ENCODE measurements around the gene TCF25.

Gene TCF25

DNA sequence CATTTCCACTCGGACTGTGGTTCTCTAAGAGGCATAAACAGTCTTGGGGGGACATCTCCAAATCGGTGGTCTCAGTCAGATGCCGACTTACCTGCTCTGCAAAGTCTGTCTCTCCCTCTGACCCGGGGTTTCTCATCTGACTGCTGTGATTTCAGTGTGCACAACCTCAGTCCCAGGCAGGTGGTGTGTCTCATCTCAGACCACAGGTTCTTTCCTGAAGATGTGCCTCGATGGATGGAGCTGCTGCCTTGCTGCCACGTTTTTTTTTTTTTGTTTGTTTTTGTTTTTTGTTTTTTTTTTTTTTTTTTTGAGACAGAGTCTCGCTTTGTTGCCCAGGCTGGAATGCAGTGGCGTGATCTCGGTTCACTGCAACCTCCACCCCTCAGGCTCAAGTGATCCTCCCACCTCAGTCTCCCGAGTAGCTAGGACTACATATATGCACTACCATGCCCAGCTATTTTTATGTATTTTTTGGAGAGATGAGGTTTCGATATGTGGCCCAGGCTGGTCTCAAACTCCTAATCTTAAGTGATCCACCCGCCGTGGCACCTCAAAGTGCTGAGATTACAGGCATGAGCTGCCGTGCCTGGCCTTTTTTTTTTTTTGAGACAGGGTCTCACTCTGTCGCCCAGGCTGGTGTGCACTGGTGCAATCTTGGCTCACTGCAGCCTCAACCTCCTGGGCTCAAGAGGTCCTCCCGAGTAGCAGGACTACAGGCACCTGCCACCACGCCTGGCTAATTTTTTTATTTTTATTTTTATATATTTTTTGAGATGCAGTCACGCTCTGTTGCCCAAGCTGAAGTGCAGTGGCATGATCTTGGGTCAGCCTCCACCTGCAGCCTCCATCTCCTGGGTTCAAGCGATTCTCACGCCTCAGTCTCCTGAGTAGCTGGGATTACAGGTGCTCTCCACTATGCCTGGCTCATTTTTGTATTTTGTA, 29.7 kb upstream of the TCF25 start:
- DNase-seq (ENCODE audit: extremely low read depth in 1 of 2, low read depth in 1 of 2), result no peak

DNA sequence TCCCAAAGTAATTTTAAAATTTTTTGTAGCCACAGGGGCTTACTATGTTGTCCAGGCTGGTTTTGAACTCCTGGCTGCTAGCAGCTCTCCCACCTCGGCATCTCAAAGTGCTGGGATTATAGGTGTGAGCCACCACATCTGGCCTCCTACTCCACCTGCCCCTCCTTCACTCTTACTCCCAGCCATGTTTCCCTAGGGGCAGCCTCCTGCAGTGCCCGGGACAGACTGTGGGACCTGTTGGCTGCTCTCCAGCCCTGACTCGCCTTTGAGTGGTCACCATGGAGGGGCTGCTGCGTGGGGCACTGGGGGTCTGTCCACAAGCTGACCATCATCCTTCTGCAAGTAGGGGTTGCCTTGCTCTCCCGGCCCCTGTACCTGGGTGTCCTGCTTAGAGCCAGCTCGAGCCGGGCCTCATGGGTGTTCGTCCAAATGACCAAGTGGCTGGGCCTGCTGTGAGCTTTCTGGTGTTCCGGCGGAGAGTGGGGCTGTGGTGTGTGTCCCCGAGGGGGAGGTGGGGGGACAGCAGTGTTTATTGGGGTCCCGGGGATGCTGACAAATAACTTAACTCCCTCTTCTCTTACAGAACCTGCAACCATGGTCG, 28.6 kb upstream of the TCF25 start:
- no peak for DNase-seq (ENCODE audit: extremely low read depth in 1 of 2, low read depth in 1 of 2)

- DNase-seq (ENCODE audit: extremely low read depth in 1 of 2, low read depth in 1 of 2), result no peak
Observed at GRCh38 chr16:89845417-89845816, 28.0 kb upstream of the TCF25 start.

DNA sequence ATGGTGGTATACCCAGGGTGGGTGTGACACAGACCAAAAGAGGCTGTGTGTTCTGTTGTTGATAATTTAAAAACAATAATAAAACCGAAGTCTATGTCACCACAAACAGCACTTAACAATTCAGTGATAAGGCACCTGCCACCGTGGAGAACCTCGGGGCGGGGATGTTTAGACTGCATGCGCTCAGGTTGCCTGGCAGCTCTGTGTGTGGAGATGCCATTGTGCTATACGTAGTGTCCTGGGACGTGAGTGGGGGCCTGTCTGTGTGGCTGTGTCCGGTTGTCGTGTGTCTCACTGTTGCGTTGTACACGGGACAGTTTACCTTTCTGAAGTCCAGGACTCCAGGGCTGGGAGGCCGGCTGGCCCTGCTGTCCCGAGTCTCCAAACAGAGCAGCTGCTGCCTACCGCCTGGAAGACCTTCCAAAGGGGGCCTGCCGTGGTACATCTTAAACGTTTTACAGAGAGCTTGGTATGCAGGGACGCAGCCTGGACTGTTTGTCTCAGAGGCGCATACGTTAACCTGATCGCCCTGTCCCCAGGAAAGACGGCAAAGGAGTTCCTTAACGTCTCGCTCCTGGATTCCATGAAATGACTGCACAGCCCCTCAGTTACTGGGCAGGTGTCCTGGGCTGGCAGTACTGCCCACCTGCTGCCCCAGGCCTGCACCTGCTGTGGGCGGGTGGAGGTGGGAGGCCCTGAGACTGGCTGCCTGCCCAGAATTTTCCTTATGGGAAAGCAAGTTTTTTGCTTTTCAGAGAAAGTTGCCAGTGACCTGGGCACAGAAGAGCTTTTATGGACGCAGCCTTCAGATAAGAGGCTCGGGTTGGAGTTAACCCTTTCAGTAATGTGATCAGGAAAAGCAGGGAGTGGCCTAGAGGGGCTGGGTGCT, 26.1 kb upstream of the TCF25 start:
- no peak for DNase-seq (ENCODE audit: extremely low read depth in 1 of 2, low read depth in 1 of 2)

- no peak for DNase-seq (ENCODE audit: extremely low read depth in 1 of 2, low read depth in 1 of 2)
Observed at GRCh38 chr16:89847940-89848297, 25.5 kb upstream of the TCF25 start.

DNA sequence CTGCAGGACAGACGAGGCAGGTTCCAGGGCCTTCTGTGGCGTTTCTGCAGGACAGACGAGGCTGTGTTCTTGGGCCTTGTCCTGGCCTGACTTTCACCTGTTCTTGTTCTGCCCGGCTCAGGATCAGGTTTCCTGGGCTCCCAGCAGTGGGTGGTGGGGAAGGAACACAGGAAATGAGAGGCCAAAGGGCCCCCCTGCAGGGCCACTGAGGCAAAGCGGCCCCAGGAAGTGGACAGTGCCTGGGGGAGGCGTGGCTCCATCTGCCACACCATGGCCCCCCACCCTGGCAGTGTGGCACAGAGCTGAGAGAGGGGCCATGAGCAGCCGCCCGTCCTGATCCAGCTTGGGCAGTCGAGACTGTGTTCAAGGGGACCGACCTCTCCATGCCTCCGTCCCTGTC, 24.4 kb upstream of the TCF25 start:
- no peak for DNase-seq (ENCODE audit: extremely low read depth in 1 of 2, low read depth in 1 of 2)

- DNase-seq (ENCODE audit: extremely low read depth in 1 of 2, low read depth in 1 of 2), result no peak
Observed at GRCh38 chr16:89853306-89853993, 19.9 kb upstream of the TCF25 start.

DNA sequence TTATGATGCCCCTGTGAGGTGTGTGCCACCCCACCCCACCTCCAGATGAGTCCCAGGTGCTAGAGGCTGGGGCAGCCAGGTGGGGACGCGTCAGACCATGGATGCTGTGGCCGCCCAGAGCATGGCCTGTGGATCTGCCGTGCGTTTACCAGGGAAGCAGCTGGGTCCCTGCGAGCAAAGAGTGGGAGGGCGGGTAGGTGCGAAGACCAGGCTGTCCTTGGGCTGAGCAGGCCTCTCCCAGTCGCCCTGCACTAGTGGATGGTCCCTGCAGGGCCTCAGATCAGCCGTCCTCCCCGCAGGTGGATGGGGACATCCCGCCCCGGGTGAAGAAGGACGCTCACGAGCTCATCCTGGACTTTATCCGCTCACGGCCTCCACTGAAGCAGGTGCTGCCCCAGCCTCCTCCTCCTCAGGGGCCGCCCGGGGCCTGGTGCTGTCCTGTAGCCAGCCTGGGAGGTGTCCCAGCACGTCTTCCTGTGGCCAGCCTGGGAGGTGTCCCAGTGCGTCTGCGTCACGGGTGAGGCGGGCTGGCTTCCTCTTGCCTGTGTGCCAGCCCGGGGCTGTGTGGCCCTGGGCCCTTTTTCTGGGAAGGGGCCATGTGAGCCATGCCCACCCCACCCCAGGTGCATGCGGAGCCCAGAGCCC, 18.0 kb upstream of the TCF25 start:
- DNase-seq (ENCODE audit: extremely low read depth in 1 of 2, low read depth in 1 of 2), result no peak

DNA sequence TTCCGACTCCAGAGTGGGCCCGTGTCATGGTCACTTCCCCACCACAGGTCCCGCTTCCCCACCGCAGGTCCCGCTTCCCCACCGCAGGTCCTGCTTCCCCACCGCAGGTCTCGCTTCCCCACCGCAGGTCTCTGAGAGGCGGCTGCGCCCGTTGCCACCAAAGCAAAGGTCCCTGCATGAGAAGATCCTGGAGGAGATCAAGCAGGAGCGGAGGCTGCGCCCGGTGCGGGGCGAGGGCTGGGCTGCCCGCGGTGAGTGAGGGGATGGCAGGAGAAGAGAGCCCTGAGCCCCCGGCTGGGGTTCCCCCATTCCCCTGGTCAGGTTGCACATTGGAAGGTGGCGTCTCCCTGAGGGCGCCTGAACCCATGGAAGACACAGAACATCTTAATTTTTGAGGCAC, 17.4 kb upstream of the TCF25 start:
- DNase-seq (ENCODE audit: extremely low read depth in 1 of 2, low read depth in 1 of 2), result no peak

- DNase-seq (ENCODE audit: extremely low read depth in 1 of 2, low read depth in 1 of 2), result no peak
Observed at GRCh38 chr16:89858973-89859614, 14.3 kb upstream of the TCF25 start.

DNA sequence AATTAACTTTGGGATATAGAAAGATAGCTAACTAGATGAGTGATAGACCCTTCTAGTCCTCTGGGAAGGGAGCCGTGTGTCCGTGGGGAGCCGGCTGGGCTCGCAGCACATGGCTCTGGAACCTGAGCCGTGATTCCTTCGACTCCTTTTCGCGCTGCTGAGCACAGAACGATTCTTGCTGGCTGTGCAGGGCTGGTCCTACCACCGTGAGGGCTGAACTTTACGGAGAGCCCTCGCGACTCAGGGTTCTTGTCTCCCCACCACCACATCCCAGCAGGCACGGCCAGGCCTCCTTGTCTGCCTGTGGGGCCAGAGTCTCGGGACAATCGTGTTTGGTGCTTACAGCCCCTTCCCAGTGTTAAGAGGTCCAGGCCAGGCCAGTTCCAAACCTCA, 13.8 kb upstream of the TCF25 start:
- DNase-seq (ENCODE audit: extremely low read depth in 1 of 2, low read depth in 1 of 2), result no peak

DNA sequence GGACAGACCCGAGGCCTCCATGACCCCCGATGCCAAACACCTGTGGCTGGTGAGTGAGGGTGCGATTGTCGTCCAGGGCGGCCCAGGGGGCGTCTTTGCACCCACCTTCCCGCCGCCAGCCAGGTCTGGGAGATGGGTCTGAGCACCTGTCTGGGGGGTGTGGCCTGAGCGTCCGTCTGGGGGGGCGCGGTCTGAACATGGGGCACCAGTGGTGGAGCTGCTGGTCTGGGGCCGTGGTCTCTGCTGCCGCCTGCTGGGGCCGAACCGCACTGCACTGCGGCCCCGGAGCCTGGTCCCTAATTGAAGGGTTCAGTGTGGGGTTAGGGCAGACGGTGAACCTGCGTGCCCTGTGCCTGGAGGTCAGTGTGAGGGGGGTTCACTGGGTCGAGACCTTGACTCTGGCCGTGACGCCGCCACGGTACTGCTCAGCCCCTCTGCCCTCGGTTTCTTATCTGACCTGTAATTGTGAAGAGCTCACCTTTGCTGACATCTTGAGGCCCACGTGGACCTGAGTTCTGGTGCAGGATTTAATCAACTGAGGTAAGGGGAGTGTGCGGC, 12.6 kb upstream of the TCF25 start:
- DNase-seq (ENCODE audit: extremely low read depth in 1 of 2, low read depth in 1 of 2), result peak; percentile 51 to 65

DNA sequence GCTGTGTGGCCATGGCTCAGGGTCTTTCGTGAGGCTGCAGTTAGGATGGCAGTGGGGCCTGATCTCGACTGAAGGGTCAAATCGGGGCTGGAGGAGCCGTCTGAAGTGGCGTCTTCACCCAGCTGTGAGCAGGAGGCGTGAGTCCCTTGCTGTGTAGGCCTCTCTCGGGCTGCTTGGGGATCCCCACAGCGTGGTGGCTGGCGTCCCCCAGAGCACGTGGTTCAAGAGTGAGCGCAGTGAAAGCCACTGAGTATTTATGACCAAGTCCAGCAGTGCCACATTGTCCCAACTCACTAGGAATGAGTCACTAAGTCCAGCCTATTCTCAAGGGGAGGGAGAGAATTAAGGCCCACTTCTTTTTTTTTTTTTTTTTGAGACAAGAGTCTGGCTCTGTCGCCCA, 11.7 kb upstream of the TCF25 start:
- DNase-seq (ENCODE audit: extremely low read depth in 1 of 2, low read depth in 1 of 2), result no peak

- no peak for DNase-seq (ENCODE audit: extremely low read depth in 1 of 2, low read depth in 1 of 2)
Observed at GRCh38 chr16:89862732-89863131, 10.7 kb upstream of the TCF25 start.

DNA sequence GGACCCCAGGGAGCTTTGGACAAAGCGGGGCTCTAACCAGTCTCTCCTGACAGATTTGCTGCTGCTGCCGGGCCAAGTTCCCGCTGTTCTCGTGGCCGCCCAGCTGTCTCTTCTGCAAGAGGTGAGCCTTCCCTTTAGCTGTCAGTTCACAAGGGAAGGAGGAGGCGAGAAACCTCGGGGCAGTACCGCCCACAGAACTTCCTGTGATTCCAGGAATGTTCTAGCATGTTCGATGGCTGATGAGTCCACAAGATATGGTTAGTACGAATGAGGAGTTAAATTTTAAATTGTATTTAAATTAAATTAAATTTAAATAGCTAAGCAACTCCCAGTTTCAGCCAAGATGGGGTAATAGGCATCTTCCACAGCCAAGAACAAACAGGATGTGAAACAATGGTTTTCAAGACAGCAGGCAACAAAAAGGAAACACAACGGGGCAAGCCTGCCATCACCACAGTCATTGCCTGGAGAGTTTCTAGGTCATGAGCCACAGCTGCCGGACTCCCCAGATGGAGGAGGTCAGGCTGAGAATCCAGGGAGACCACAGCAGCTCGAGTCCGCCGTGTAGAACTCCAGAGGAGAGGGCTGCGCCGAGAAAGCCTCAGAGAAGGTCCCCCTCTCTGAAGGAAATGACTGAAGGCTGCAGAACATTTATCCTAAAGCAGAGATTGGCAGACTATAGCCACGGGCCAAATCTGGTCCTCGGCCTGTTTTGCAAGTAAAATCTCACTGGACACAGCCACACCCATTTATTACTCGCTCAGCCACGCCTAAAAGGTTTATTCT, 9.5 kb upstream of the TCF25 start:
- DNase-seq (ENCODE audit: extremely low read depth in 1 of 2, low read depth in 1 of 2), result no peak

- no peak for DNase-seq (ENCODE audit: extremely low read depth in 1 of 2, low read depth in 1 of 2)
Observed at GRCh38 chr16:89864527-89864820, 8.9 kb upstream of the TCF25 start.

- DNase-seq (ENCODE audit: extremely low read depth in 1 of 2, low read depth in 1 of 2), result no peak
Observed at GRCh38 chr16:89867918-89868317, 5.5 kb upstream of the TCF25 start.

DNA sequence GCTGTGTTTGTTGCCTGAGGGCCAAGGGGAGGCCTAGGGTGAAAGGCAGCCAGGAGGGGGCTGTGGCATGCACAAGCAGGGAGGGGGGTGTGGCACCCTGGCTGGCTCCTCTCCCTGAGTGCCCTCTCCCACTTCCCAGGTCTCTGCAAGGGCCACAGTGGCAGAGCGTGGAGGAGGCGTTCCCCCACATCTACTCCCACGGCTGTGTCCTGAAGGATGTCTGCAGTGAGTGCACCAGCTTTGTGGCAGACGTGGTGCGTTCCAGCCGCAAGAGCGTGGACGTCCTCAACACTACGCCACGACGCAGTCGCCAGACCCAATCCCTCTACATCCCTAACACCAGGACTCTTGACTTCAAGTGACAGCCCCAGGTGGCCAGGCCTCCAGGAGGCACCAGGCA, 3.5 kb upstream of the TCF25 start:
- DNase-seq (ENCODE audit: extremely low read depth in 1 of 2, low read depth in 1 of 2), result no peak

GRCh38 chr16:89870440-89870839, 3.0 kb upstream of the TCF25 start:
- DNase-seq (ENCODE audit: extremely low read depth in 1 of 2, low read depth in 1 of 2), result no peak

Data from stimulated activated CD8-positive, alpha-beta memory T cell treated with anti-CD3 and anti-CD28 coated beads, Interleukin-7, amount 100 ng/mL, for 48 hours (primary cell).